Kidney (tissue), 22 donors: Measurements from ENCODE around the gene LCN10. TPM values are rescaled to one million over a fixed set of nuclear protein-coding genes. Genes with fewer than 3 reads are reported as not detected.
A peak's percentile ranks its signal among the peaks of the same experiment; 100 is the strongest.

Experiments
- DNase-seq, 5 donors: peaks; one replicate each; pipeline ENCODE4 v3.0.0-alpha.2; 2013 to 2020
- FAIRE-seq: peaks from 2 replicates; lab custom pipeline; 2012; peaks lifted over from hg19 to GRCh38; lab: Jason Lieb, UNC
- H3K27ac ChIP-seq, 2 donors: one replicate each; pipeline ENCODE4 v1.7.0; 2013; ENCODE audit warnings: low read depth in 2 of 2, low read length in 2 of 2, inconsistent platforms in 1 of 2
- H3K27me3 ChIP-seq: one replicate; pipeline ENCODE4 v1.7.1; 2013; ENCODE audit warnings: low read length, inconsistent platforms; ENCODE audit not compliant: control insufficient read depth, insufficient read depth
- H3K36me3 ChIP-seq, 3 donors: one replicate each; pipeline versions ENCODE4 v1.7.0 to v1.7.1; 2013; ENCODE audit warnings: low read length in 3 of 3, control low read depth in 1 of 3, inconsistent platforms in 1 of 3; ENCODE audit not compliant: insufficient read depth in 3 of 3, control insufficient read depth in 2 of 3
- H3K4me1 ChIP-seq, 3 donors: one replicate each; pipeline versions ENCODE4 v1.7.0 to v1.7.1; 2013; ENCODE audit warnings: low read length in 3 of 3, inconsistent platforms in 1 of 3, low read depth in 1 of 3; ENCODE audit not compliant: control insufficient read depth in 2 of 3, insufficient read depth in 2 of 3
- H3K4me3 ChIP-seq, 3 donors: one replicate each; pipeline versions ENCODE4 v1.7.0 to v1.8.1; 2013; ENCODE audit warnings: low read length in 3 of 3, control low read depth in 1 of 3, inconsistent platforms in 1 of 3
- H3K9ac ChIP-seq, 3 donors: one replicate each; pipeline versions ENCODE4 v1.7.0 to v1.7.1; 2013; ENCODE audit warnings: low read length in 3 of 3, control low read depth in 1 of 3, inconsistent platforms in 1 of 3
- H3K9me3 ChIP-seq, 3 donors: one replicate each; pipeline versions ENCODE4 v1.7.0 to v1.7.1; 2013; ENCODE audit warnings: low read length in 3 of 3, control low read depth in 1 of 3, inconsistent platforms in 1 of 3; ENCODE audit not compliant: control insufficient read depth in 2 of 3, insufficient read depth in 1 of 3
- CTCF ChIP-seq: IDR thresholded peaks from 3 replicates; pipeline ENCODE4 v1.5.1; 2012; ENCODE audit warnings: mild to moderate bottlenecking, moderate library complexity, borderline replicate concordance; ENCODE audit not compliant: insufficient read depth; ENCODE audit errors: extremely low read depth
- intact Hi-C: fragments of 100-400 bp; cut with DNase I; formaldehyde crosslinking; loops from one replicate; pipeline ENCODE4 v1.11.1; 2022
- long read RNA-seq, 10 donors: library from polyadenylated mRNA in 1 of 10; unstranded in 1 of 10; transcript quantifications; one replicate each; pipeline ENCODE4 v2.0.0 and lab custom pipeline, GENCODE V29; 2021 to 2026
- polyA plus RNA-seq: library from polyadenylated mRNA; stranded (reverse); fragments of 350-450 nt; fragmentation: Illumina TruSeq; extraction: RNeasy Lipid Tissue Mini Kit (QIAGEN cat#74804); gene quantifications from one replicate; pipeline ENCODE4 v1.2.3, GENCODE V29; 2014; ENCODE audit warnings: low read depth, low replicate concordance; ENCODE audit not compliant: insufficient read depth
- total RNA-seq: library from RNA; stranded (reverse); fragmentation: NEBNext Ultra II Directional; extraction: Animal tissue kit (Norgen Biotek cat#: 25700); gene quantifications from one replicate; pipeline ENCODE4 v1.2.1, GENCODE V29; 2021
- donor health status: control.
- donor health status: control.
- donor health status: control.
- donor health status: control.
- donor health status: control.
- donor health status: DM: yes; HTN: yes; CAD: no.
- donor health status: Normal renal cell carcinoma (clear cell type).

Gene LCN10
- 8.4 TPM for total RNA-seq
- 3.9 TPM for polyA plus RNA-seq
- long read RNA-seq, donor 1, result 0 reads
- long read RNA-seq, donor 2, result 0 reads
- long read RNA-seq, donor 3, result 0 reads
- long read RNA-seq, donor 4, result 0 reads
- long read RNA-seq, donor 5, result 0 reads
- long read RNA-seq, donor 6, partial matches to known transcripts, result 0 of 1 reads
- long read RNA-seq, donor 6, other reads (novel, unspliced or antisense), result 0 of 1 reads
- long read RNA-seq, donor 7, partial matches to known transcripts, result 1 of 1 reads
- long read RNA-seq, donor 7, other reads (novel, unspliced or antisense), result 0 of 1 reads
- long read RNA-seq, donor 8, result 0 reads
- long read RNA-seq, donor 9, result 0 reads
- long read RNA-seq, donor 10, result 0 reads

DNA sequence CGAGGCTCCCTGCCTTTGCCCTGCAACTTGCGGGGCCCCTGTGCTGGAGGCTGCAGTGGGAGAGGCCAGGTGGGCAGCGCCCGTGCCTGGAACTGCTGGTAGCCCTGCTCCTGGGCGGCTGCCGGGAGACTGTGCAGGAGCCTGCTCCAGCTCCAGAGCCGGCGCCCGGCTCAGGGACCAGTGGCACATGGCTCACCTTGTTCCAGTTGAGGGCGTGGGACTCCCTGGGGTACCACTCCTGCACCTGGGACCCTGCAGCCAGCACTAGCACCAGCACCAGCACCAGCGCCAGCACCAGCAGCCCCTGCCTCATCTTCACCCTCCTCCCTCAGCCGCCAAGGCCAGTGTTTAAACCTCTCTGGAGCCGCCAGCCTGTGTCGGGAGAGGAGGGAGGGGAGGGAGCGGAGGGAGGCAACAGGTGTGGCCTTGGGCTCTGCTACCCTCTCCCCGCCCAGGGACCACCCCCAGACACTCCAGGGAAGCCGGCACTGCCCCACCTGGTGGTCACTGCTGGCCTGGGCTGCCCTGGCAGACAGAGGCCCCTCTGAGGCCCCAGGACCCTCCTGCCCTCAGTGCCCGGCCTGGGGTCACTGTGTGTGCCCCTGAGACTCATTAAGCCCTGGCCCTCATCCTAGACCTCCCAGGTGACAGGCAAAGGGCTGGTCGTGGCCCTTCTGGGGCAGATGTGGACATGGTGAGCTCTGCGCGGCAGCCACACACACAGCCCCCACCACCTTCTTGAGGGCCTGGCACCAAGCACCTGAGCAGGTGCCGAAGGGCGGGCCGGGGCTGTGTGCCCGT is at the start of gene LCN10:
Gene LCN10, minus strand, starts transcription at position 350 of the 801 bp plus-strand sequence. Its CDS starts 37 bp downstream, at position 313.
- no peaks in the 10 kb centered on the region for H3K9me3 ChIP-seq
- no peak within 1 kb of the TSS for H3K9ac ChIP-seq
- H3K27me3 ChIP-seq, result no peaks in the 10 kb centered on the region
- H3K36me3 ChIP-seq, result no peaks in the 10 kb centered on the region
- FAIRE-seq (no peak), DNase-seq (peak; percentile 77 to 93 (median 86))
- no peak within 1 kb of the TSS for H3K27ac ChIP-seq
- intact Hi-C loops, result no loop called here
- no peak within 1 kb of the TSS for H3K4me3 ChIP-seq
- peaks cover 0 to 16% (median 4%) of the 10 kb centered on the region in 3 donors for H3K4me1 ChIP-seq
- TF ChIP-seq CTCF, result no peak

DNA sequence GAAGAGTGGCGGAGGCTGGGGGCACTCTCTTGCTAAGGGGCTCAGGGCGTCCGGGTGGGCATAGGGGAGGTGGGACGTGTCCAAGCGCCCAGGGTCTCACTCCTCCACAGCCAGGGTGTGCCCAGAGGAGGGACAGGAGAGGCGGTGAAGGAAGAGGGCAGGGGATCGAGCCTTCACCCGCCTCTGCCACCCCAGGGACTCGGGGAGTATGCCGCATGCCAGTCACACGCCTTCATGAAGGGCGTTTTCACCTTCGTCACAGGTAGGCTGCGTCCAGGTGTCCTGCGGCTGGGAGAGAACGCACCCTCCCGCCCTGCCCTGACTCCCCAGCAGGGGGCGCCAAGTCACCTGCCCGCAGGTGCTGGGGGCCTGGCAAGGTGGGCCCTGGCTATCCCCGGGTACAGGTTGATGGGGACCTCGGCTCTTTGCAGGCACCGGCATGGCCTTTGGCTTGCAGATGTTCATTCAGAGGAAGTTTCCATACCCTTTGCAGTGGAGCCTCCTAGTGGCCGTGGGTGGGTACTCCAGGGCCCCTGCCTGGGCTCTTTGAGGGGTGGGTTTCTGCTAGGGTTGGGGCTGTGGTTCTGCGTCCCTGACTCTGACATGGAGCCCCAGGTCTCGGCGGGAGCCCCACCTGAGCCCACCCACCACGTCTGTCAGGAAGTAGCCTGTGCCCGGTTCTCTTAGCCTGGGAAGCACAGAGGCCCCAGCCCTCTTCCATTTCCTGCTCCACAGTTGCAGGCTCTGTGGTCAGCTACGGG is 49.0 kb upstream of the LCN10 start:
- Histone ChIP-seq H3K9me3 (no peaks in the 10 kb centered on the region), H3K27me3 (no peaks in the 10 kb centered on the region), H3K27ac (peak overlapping the region; percentile 95 to 97), H3K4me3 (peak overlapping the region; percentile 81 to 90 (median 87)), H3K9ac (peak overlapping the region; percentile 65 to 97 (median 85)), H3K36me3 (peaks cover 0 to 3% (median 3%) of the 10 kb centered on the region in 3 donors), H3K4me1 (peaks cover 3 to 18% (median 6%) of the 10 kb centered on the region in 3 donors)
- TF ChIP-seq CTCF, result peak; percentile 45
- intact Hi-C loops, result loop anchor here (10.0 kb wide), 1 partner anchor 153 kb away; the partner anchor contains the start of genes C8G and FBXW5
- DNase-seq (peak; percentile 72 to 94 (median 74)), FAIRE-seq (no peak)

DNA sequence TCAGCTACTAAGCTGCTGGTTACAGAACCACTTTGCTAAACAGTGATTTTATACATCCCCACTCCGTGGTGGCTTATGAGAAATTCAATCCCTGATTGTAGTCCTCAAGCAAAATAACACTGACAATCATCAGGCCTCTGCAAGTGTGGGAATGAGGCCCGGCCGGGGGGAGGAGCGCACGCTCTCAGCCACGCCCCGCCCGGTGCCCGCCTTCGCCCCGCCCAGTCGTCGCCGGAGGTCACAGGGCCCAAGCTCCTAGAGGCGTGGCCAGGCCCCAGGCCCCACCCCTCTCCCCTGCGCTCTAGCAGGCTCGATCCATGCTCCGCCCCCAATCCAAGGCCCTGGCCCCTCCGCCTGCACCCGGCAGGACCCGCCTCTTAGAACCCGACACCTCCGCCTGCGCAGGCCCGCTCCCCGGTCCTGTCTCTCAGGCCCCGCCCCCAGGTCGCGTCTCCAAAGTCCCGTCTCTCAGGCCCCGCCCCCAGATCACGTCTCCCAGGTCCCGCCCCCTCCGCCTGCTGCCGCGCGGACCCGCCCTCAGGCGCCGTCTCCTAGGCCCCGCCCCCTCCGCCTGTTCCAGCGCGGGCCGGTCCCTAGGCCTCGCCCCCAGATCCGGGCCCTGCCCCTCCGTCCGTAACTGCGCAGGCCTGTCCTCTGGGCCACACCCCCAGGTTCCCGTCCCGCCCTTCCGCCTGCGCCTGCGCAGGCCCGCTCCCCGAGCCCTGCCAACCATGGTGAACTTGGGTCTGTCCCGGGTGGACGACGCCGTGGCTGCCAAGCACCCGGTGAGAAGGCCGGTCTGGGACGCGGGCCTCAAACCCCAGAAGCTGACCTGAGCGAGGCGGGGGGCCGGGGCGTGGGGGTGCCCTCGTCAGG is 48.1 kb upstream of the LCN10 start, which contains the start of gene TMEM141:
Gene TMEM141, plus strand, starts transcription at position 705 of the 876 bp plus-strand sequence. Its CDS starts 27 bp downstream, at position 732.
- H3K4me1 ChIP-seq, result peaks cover 3 to 18% (median 6%) of the 10 kb centered on the region in 3 donors
- DNase-seq (peak; percentile 100), FAIRE-seq (no peak)
- peaks cover 0 to 3% (median 3%) of the 10 kb centered on the region in 3 donors for H3K36me3 ChIP-seq
- TF ChIP-seq CTCF, result peak; percentile 14
- intact Hi-C loops, result loop anchor here (10.0 kb wide), 1 partner anchor 154 kb away; the partner anchor contains the start of genes C8G and FBXW5
- peak within 1 kb of the TSS; percentile 65 to 97 (median 85) for H3K9ac ChIP-seq
- no peaks in the 10 kb centered on the region for H3K27me3 ChIP-seq
- H3K9me3 ChIP-seq, result no peaks in the 10 kb centered on the region
- H3K27ac ChIP-seq, result peak within 1 kb of the TSS; percentile 95 to 97
- peak within 1 kb of the TSS; percentile 81 to 90 (median 87) for H3K4me3 ChIP-seq
